H9 (cell line): ENCODE results near the gene CCT4. TPM values are rescaled to one million over a fixed set of nuclear protein-coding genes. Genes with fewer than 3 reads are reported as not detected.
"Not testable (repeated sequence)": the region's sequence is repeated elsewhere in the genome, so short reads cannot be mapped to it uniquely, and the experiment has no call there.

ENCODE experiments used
- DNase-seq: peaks from one replicate; pipeline ENCODE4 v3.0.0-alpha.2; 2017
- H2AFZ ChIP-seq: one replicate; pipeline ENCODE4 v1.6.1; 2013; ENCODE audit warnings: mild to moderate bottlenecking, low read length, control low read depth, moderate library complexity
- H2AK5ac ChIP-seq: 2 replicates; pipeline ENCODE4 v1.6.1; 2013; ENCODE audit warnings: low read length, control low read depth, mixed read lengths; ENCODE audit not compliant: insufficient read length
- H2BK120ac ChIP-seq: one replicate; pipeline ENCODE4 v1.6.1; 2013; ENCODE audit warnings: low read depth, mild to moderate bottlenecking, low read length, control low read depth, inconsistent platforms; ENCODE audit not compliant: poor library complexity, severe bottlenecking
- H2BK12ac ChIP-seq: 2 replicates; pipeline ENCODE4 v1.6.1; 2013; ENCODE audit warnings: low read length, control low read depth, mixed read lengths, low read depth; ENCODE audit not compliant: insufficient read length
- H2BK15ac ChIP-seq: 2 replicates; pipeline ENCODE4 v1.6.1; 2013; ENCODE audit warnings: low read depth, low read length, control low read depth
- H2BK20ac ChIP-seq: one replicate; pipeline ENCODE4 v1.6.1; 2013; ENCODE audit warnings: low read depth, mild to moderate bottlenecking, low read length, control low read depth, inconsistent platforms; ENCODE audit not compliant: poor library complexity, severe bottlenecking
- H2BK5ac ChIP-seq: 2 replicates; pipeline ENCODE4 v1.6.1; 2013; ENCODE audit warnings: low read length, control low read depth, mixed read lengths; ENCODE audit not compliant: insufficient read length
- H3K14ac ChIP-seq: 2 replicates; pipeline ENCODE4 v1.6.1; 2013; ENCODE audit warnings: low read length, control low read depth; ENCODE audit not compliant: insufficient read depth
- H3K18ac ChIP-seq: 2 replicates; pipeline ENCODE4 v1.6.1; 2013; ENCODE audit warnings: low read depth, mild to moderate bottlenecking, mixed read lengths, low read length, control low read depth; ENCODE audit not compliant: insufficient read length
- H3K23ac ChIP-seq: 2 replicates; pipeline ENCODE4 v1.6.1; 2013; ENCODE audit warnings: low read length, control low read depth, mixed read lengths, low read depth; ENCODE audit not compliant: insufficient read length
- H3K23me2 ChIP-seq: 2 replicates; pipeline ENCODE4 v1.6.1; 2013; ENCODE audit warnings: low read depth, mild to moderate bottlenecking, mixed read lengths, low read length, control low read depth; ENCODE audit not compliant: insufficient read length, poor library complexity, severe bottlenecking
- H3K27ac ChIP-seq: 2 replicates; pipeline ENCODE4 v1.5.1; 2013; ENCODE audit warnings: low read length, control low read depth, mixed read lengths, low read depth; ENCODE audit not compliant: insufficient read length
- H3K27me3 ChIP-seq: 2 replicates; pipeline ENCODE4 v1.6.1; 2013; ENCODE audit warnings: low read length, control low read depth, inconsistent platforms; ENCODE audit not compliant: insufficient read depth
- H3K4ac ChIP-seq: 2 replicates; pipeline ENCODE4 v1.6.1; 2013; ENCODE audit warnings: low read depth, mild to moderate bottlenecking, control low read depth, inconsistent platforms, low read length, moderate library complexity
- H3K4me1 ChIP-seq: 2 replicates; pipeline ENCODE4 v1.6.1; 2013; ENCODE audit warnings: low read length, control low read depth, inconsistent platforms; ENCODE audit not compliant: insufficient read depth
- H3K4me2 ChIP-seq: 2 replicates; pipeline ENCODE4 v1.6.1; 2013; ENCODE audit warnings: low read length, control low read depth, mixed read lengths; ENCODE audit not compliant: insufficient read length, insufficient read depth
- H3K56ac ChIP-seq: 2 replicates; pipeline ENCODE4 v1.6.1; 2013; ENCODE audit warnings: low read depth, mild to moderate bottlenecking, mixed read lengths, low read length, control low read depth; ENCODE audit not compliant: insufficient read length
- H3K79me1 ChIP-seq: 2 replicates; pipeline ENCODE4 v1.6.1; 2013; ENCODE audit warnings: low read depth, mild to moderate bottlenecking, moderate library complexity, low read length, control low read depth, inconsistent platforms; ENCODE audit not compliant: insufficient read depth, poor library complexity, severe bottlenecking
- H3K79me2 ChIP-seq: 2 replicates; pipeline ENCODE4 v1.6.1; 2013; ENCODE audit warnings: low read length, control low read depth, inconsistent platforms; ENCODE audit not compliant: insufficient read depth
- H3K9ac ChIP-seq: 2 replicates; pipeline ENCODE4 v1.6.1; 2013; ENCODE audit warnings: low read length, control low read depth, mixed read lengths; ENCODE audit not compliant: insufficient read length; ENCODE audit errors: extremely low read depth
- H3K9me3 ChIP-seq: one replicate; pipeline ENCODE4 v1.6.1; 2013; ENCODE audit warnings: low read depth, low read length, inconsistent platforms; ENCODE audit not compliant: control insufficient read depth
- H3T11ph ChIP-seq: one replicate; pipeline ENCODE4 v1.6.1; 2013; ENCODE audit warnings: mild to moderate bottlenecking, low read length, control low read depth, inconsistent platforms
- H4K20me1 ChIP-seq: one replicate; pipeline ENCODE4 v1.6.1; 2013; ENCODE audit not compliant: control insufficient read depth, insufficient read length, insufficient read depth
- H4K5ac ChIP-seq: 2 replicates; pipeline ENCODE4 v1.6.1; 2013; ENCODE audit warnings: low read depth, mild to moderate bottlenecking, mixed read lengths, low read length, control low read depth; ENCODE audit not compliant: insufficient read length
- H4K8ac ChIP-seq: replicated peaks from 2 replicates; pipeline ENCODE4 v1.6.1; 2013; ENCODE audit warnings: low read length, control low read depth, mixed read lengths, low read depth; ENCODE audit not compliant: insufficient read length
- H4K91ac ChIP-seq: 2 replicates; pipeline ENCODE4 v1.6.1; 2013; ENCODE audit warnings: low read depth, mild to moderate bottlenecking, moderate library complexity, mixed read lengths, low read length, control low read depth; ENCODE audit not compliant: insufficient read length
- H3K27ac Mint-ChIP-seq, 3 experiments: 2 replicates in 2 of 3; 3 replicates in 1 of 3; pipeline ENCODE4 v1.8.0; 2020 to 2021; ENCODE audit warnings: mixed read lengths in 3 of 3, mild to moderate bottlenecking in 1 of 3, moderate library complexity in 1 of 3
- H3K27me3 Mint-ChIP-seq: 2 replicates; pipeline ENCODE4 v1.8.0; 2021; ENCODE audit warnings: low read depth, mild to moderate bottlenecking, moderate library complexity, mixed read lengths
- H3K36me3 Mint-ChIP-seq, 3 experiments: 2 replicates in 2 of 3; 3 replicates in 1 of 3; pipeline ENCODE4 v1.8.0; 2020 to 2021; ENCODE audit warnings: low read depth in 3 of 3, mixed read lengths in 3 of 3; ENCODE audit not compliant: insufficient read depth in 1 of 3
- H3K4me1 Mint-ChIP-seq, 2 experiments: 2 replicates each; pipeline ENCODE4 v1.8.0; 2020; ENCODE audit warnings: mixed read lengths in 2 of 2
- H3K4me3 Mint-ChIP-seq, 2 experiments: 2 replicates in 1 of 2; 3 replicates in 1 of 2; pipeline ENCODE4 v1.8.0; 2020 to 2021; ENCODE audit warnings: mild to moderate bottlenecking in 2 of 2, mixed read lengths in 2 of 2, moderate library complexity in 1 of 2
- H3K9me3 Mint-ChIP-seq, 2 experiments: 2 replicates in 1 of 2; 3 replicates in 1 of 2; pipeline ENCODE4 v1.8.0; 2020; ENCODE audit warnings: mild to moderate bottlenecking in 2 of 2, mixed read lengths in 2 of 2, moderate library complexity in 1 of 2
- WGBS: extraction: QIAGEN DNeasy Blood & Tissue Kit; methylation state at CpG from one replicate; pipeline ENCODE4 v1.1.7; 2013; ENCODE audit warnings: missing lambda C conversion rate, low lambda C conversion rate, mixed read lengths; ENCODE audit not compliant: insufficient read length; ENCODE audit errors: extremely low coverage; 5-methylcytosine and 5-hydroxymethylcytosine counted together
- total RNA-seq: library from RNA; stranded (reverse); gene quantifications from 2 replicates; pipeline ENCODE4 v1.2.1, GENCODE V29; 2021
- TF ChIP-seq, protein P1 (sequence below): fragments of 200-600 bp; sonication (generic); conservative IDR thresholded peaks from 3 replicates; pipeline ENCODE4 v1.8.0; 2021; ENCODE audit warnings: antibody characterized with exemption, mild to moderate bottlenecking

CCT4 gene
- total RNA-seq, 1 experiment from 2014 or later = 360 TPM

- peaks cover 49 to 92% (median 86%) of the 10 kb centered on the region in 3 experiments for H3K36me3 Mint-ChIP-seq
- Histone ChIP-seq H2BK120ac (no peak overlapping the region), H3K27me3 (no peaks in the 10 kb centered on the region), H4K5ac (no peak overlapping the region), H3K56ac (no peak overlapping the region), H3K23ac (no peak overlapping the region), H3T11ph (no peak overlapping the region), H2BK15ac (no peak overlapping the region), H3K9me3 (no peaks in the 10 kb centered on the region), H3K18ac (no peak overlapping the region), H2BK12ac (no peak overlapping the region), H3K4me2 (no peak overlapping the region), H3K79me2 (peaks cover 24% of the 10 kb centered on the region), H3K23me2 (peaks cover 6% of the 10 kb centered on the region), H3K27ac (no peak overlapping the region), H2AK5ac (no peak overlapping the region), H3K79me1 (peaks cover 3% of the 10 kb centered on the region), H4K91ac (no peak overlapping the region), H2BK20ac (no peak overlapping the region), H3K14ac (no peak overlapping the region), H3K9ac (no peak overlapping the region), H4K20me1 (no peaks in the 10 kb centered on the region), H2AFZ (no peak overlapping the region), H3K4me1 (no peaks in the 10 kb centered on the region), H3K4ac (no peak overlapping the region), H4K8ac (no peak overlapping the region), H2BK5ac (no peak overlapping the region)
- no peak overlapping the region for H3K27ac Mint-ChIP-seq
- H3K27me3 Mint-ChIP-seq = no peaks in the 10 kb centered on the region
- no peak for DNase-seq
- H3K4me3 Mint-ChIP-seq = no peak overlapping the region
- no peaks in the 10 kb centered on the region for H3K9me3 Mint-ChIP-seq
- WGBS = no CpG with 5 or more reads among the region's 5 CpGs
- peaks cover 9 to 13% of the 10 kb centered on the region in 2 experiments for H3K4me1 Mint-ChIP-seq
- TF ChIP-seq, protein P1, sequence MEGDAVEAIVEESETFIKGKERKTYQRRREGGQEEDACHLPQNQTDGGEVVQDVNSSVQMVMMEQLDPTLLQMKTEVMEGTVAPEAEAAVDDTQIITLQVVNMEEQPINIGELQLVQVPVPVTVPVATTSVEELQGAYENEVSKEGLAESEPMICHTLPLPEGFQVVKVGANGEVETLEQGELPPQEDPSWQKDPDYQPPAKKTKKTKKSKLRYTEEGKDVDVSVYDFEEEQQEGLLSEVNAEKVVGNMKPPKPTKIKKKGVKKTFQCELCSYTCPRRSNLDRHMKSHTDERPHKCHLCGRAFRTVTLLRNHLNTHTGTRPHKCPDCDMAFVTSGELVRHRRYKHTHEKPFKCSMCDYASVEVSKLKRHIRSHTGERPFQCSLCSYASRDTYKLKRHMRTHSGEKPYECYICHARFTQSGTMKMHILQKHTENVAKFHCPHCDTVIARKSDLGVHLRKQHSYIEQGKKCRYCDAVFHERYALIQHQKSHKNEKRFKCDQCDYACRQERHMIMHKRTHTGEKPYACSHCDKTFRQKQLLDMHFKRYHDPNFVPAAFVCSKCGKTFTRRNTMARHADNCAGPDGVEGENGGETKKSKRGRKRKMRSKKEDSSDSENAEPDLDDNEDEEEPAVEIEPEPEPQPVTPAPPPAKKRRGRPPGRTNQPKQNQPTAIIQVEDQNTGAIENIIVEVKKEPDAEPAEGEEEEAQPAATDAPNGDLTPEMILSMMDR = no peak
Observed at GRCh38 chr2:61882850-61883249, 5.6 kb downstream of the CCT4 start.

GRCh38 chr2:61879351-61879750, 9.1 kb downstream of the CCT4 start:
- H3K4me3 Mint-ChIP-seq, H3K4me1 Mint-ChIP-seq, DNase-seq, H3K4me1 ChIP-seq, H2BK5ac ChIP-seq, H2AFZ ChIP-seq, H3K23ac ChIP-seq, H2BK20ac ChIP-seq, H3K9ac ChIP-seq, H3K23me2 ChIP-seq, H3K9me3 Mint-ChIP-seq, H2BK15ac ChIP-seq, H4K20me1 ChIP-seq, H3K79me2 ChIP-seq, H3K27me3 ChIP-seq, H3K9me3 ChIP-seq, H3K14ac ChIP-seq, H4K5ac ChIP-seq, H3K56ac ChIP-seq, H3K4ac ChIP-seq, H3K79me1 ChIP-seq, H2BK12ac ChIP-seq, H2AK5ac ChIP-seq, H4K91ac ChIP-seq, H3K18ac ChIP-seq, H3K27ac ChIP-seq, H3K27me3 Mint-ChIP-seq, H3K4me2 ChIP-seq, H4K8ac ChIP-seq, H3T11ph ChIP-seq, H2BK120ac ChIP-seq: not testable (repeated sequence)
- Mint-ChIP-seq H3K36me3 (peaks cover 52 to 94% (median 87%) of the 10 kb centered on the region in 3 experiments; a peak in 6 of 7 replicates), H3K27ac (peak overlapping the region in 1 of 3 experiments; percentile 51; a peak in 1 of 7 replicates)
- no CpG with 5 or more reads among the region's 4 CpGs for WGBS
